Measurements from ENCODE around the gene DNAH17.

Gene DNAH17

GRCh38 chr17:78459696-78460095, 117.5 kb downstream of the DNAH17 start:
- H3K9me3 ChIP-seq (ENCODE audit: control insufficient read depth, low read length) = no peaks in the 10 kb centered on the region
- no peaks in the 10 kb centered on the region for H3K4me1 ChIP-seq (ENCODE audit: control insufficient read depth, insufficient read depth, low read length)
- no peak overlapping the region for H3K4me3 ChIP-seq (ENCODE audit: low read length)
- no peaks in the 10 kb centered on the region for H3K36me3 ChIP-seq (ENCODE audit: control insufficient read depth, insufficient read depth, low read length)
- H3K27me3 ChIP-seq (ENCODE audit: control insufficient read depth, insufficient read depth, low read length) = no peaks in the 10 kb centered on the region
- no peak overlapping the region for H3K9ac ChIP-seq (ENCODE audit: low read length)

- H3K4me3 ChIP-seq (ENCODE audit: low read length) = no peak overlapping the region
- no peaks in the 10 kb centered on the region for H3K4me1 ChIP-seq (ENCODE audit: control insufficient read depth, insufficient read depth, low read length)
- H3K27me3 ChIP-seq (ENCODE audit: control insufficient read depth, insufficient read depth, low read length) = no peaks in the 10 kb centered on the region
- no peak overlapping the region for H3K9ac ChIP-seq (ENCODE audit: low read length)
- no peaks in the 10 kb centered on the region for H3K9me3 ChIP-seq (ENCODE audit: control insufficient read depth, low read length)
- H3K36me3 ChIP-seq (ENCODE audit: control insufficient read depth, insufficient read depth, low read length) = no peaks in the 10 kb centered on the region
These were observed 118.4 kb downstream of the DNAH17 start for GRCh38 chr17:78458736-78459335.

- Histone ChIP-seq H3K4me1 (ENCODE audit: control insufficient read depth, insufficient read depth, low read length) (no peaks in the 10 kb centered on the region), H3K9ac (ENCODE audit: low read length) (no peak overlapping the region), H3K36me3 (ENCODE audit: control insufficient read depth, insufficient read depth, low read length) (no peaks in the 10 kb centered on the region), H3K4me3 (ENCODE audit: low read length) (no peak overlapping the region), H3K9me3 (ENCODE audit: control insufficient read depth, low read length) (no peaks in the 10 kb centered on the region), H3K27me3 (ENCODE audit: control insufficient read depth, insufficient read depth, low read length) (no peaks in the 10 kb centered on the region)
These were observed 119.1 kb downstream of the DNAH17 start for GRCh38 chr17:78458091-78458490.

- Histone ChIP-seq H3K4me3 (ENCODE audit: low read length) (no peak overlapping the region), H3K9me3 (ENCODE audit: control insufficient read depth, low read length) (no peaks in the 10 kb centered on the region), H3K36me3 (ENCODE audit: control insufficient read depth, insufficient read depth, low read length) (no peaks in the 10 kb centered on the region), H3K27me3 (ENCODE audit: control insufficient read depth, insufficient read depth, low read length) (no peaks in the 10 kb centered on the region), H3K4me1 (ENCODE audit: control insufficient read depth, insufficient read depth, low read length) (no peaks in the 10 kb centered on the region), H3K9ac (ENCODE audit: low read length) (no peak overlapping the region)
These were observed 122.8 kb downstream of the DNAH17 start for GRCh38 chr17:78454346-78454745.

- H3K9me3 ChIP-seq (ENCODE audit: control insufficient read depth, low read length) = no peaks in the 10 kb centered on the region
- H3K4me1 ChIP-seq (ENCODE audit: control insufficient read depth, insufficient read depth, low read length) = no peaks in the 10 kb centered on the region
- H3K36me3 ChIP-seq (ENCODE audit: control insufficient read depth, insufficient read depth, low read length) = no peaks in the 10 kb centered on the region
- H3K27me3 ChIP-seq (ENCODE audit: control insufficient read depth, insufficient read depth, low read length) = no peaks in the 10 kb centered on the region
- no peak overlapping the region for H3K4me3 ChIP-seq (ENCODE audit: low read length)
- no peak overlapping the region for H3K9ac ChIP-seq (ENCODE audit: low read length)
These were observed 125.4 kb downstream of the DNAH17 start for GRCh38 chr17:78451753-78452152.

GRCh38 chr17:78450696-78451345, 126.4 kb downstream of the DNAH17 start:
- Histone ChIP-seq H3K27me3 (ENCODE audit: control insufficient read depth, insufficient read depth, low read length) (no peaks in the 10 kb centered on the region), H3K4me1 (ENCODE audit: control insufficient read depth, insufficient read depth, low read length) (no peaks in the 10 kb centered on the region), H3K9ac (ENCODE audit: low read length) (no peak overlapping the region)

GRCh38 chr17:78449983-78450595, 127.1 kb downstream of the DNAH17 start:
- Histone ChIP-seq H3K9ac (ENCODE audit: low read length) (no peak overlapping the region), H3K4me3 (ENCODE audit: low read length) (no peak overlapping the region), H3K27me3 (ENCODE audit: control insufficient read depth, insufficient read depth, low read length) (no peaks in the 10 kb centered on the region)

More at GRCh38 chr17:78450696-78451345, 126.4 kb downstream of the DNAH17 start:
- H3K36me3 ChIP-seq (ENCODE audit: control insufficient read depth, insufficient read depth, low read length) = no peaks in the 10 kb centered on the region
- H3K9me3 ChIP-seq (ENCODE audit: control insufficient read depth, low read length) = no peaks in the 10 kb centered on the region
- H3K4me3 ChIP-seq (ENCODE audit: low read length) = no peak overlapping the region

GRCh38 chr17:78448356-78448993, 128.7 kb downstream of the DNAH17 start:
- Histone ChIP-seq H3K9ac (ENCODE audit: low read length) (no peak overlapping the region), H3K36me3 (ENCODE audit: control insufficient read depth, insufficient read depth, low read length) (no peaks in the 10 kb centered on the region), H3K9me3 (ENCODE audit: control insufficient read depth, low read length) (no peaks in the 10 kb centered on the region), H3K27me3 (ENCODE audit: control insufficient read depth, insufficient read depth, low read length) (no peaks in the 10 kb centered on the region), H3K4me3 (ENCODE audit: low read length) (no peak overlapping the region), H3K4me1 (ENCODE audit: control insufficient read depth, insufficient read depth, low read length) (no peaks in the 10 kb centered on the region)

More at GRCh38 chr17:78449983-78450595, 127.1 kb downstream of the DNAH17 start:
- no peaks in the 10 kb centered on the region for H3K4me1 ChIP-seq (ENCODE audit: control insufficient read depth, insufficient read depth, low read length)
- H3K9me3 ChIP-seq (ENCODE audit: control insufficient read depth, low read length) = no peaks in the 10 kb centered on the region
- H3K36me3 ChIP-seq (ENCODE audit: control insufficient read depth, insufficient read depth, low read length) = no peaks in the 10 kb centered on the region

- no peaks in the 10 kb centered on the region for H3K36me3 ChIP-seq (ENCODE audit: control insufficient read depth, insufficient read depth, low read length)
- peaks cover 3% of the 10 kb centered on the region for H3K27me3 ChIP-seq (ENCODE audit: control insufficient read depth, insufficient read depth, low read length)
- H3K9ac ChIP-seq (ENCODE audit: low read length) = no peak overlapping the region
- no peaks in the 10 kb centered on the region for H3K9me3 ChIP-seq (ENCODE audit: control insufficient read depth, low read length)
- H3K4me1 ChIP-seq (ENCODE audit: control insufficient read depth, insufficient read depth, low read length) = no peaks in the 10 kb centered on the region
- no peak overlapping the region for H3K4me3 ChIP-seq (ENCODE audit: low read length)
These were observed 130.4 kb downstream of the DNAH17 start for GRCh38 chr17:78446833-78447232.

- Histone ChIP-seq H3K4me1 (ENCODE audit: control insufficient read depth, insufficient read depth, low read length) (no peaks in the 10 kb centered on the region), H3K27me3 (ENCODE audit: control insufficient read depth, insufficient read depth, low read length) (peaks cover 3% of the 10 kb centered on the region), H3K9me3 (ENCODE audit: control insufficient read depth, low read length) (no peaks in the 10 kb centered on the region), H3K9ac (ENCODE audit: low read length) (no peak overlapping the region), H3K36me3 (ENCODE audit: control insufficient read depth, insufficient read depth, low read length) (no peaks in the 10 kb centered on the region), H3K4me3 (ENCODE audit: low read length) (no peak overlapping the region)
These were observed 132.8 kb downstream of the DNAH17 start for GRCh38 chr17:78444392-78444791.

- Histone ChIP-seq H3K27me3 (ENCODE audit: control insufficient read depth, insufficient read depth, low read length) (peaks cover 3% of the 10 kb centered on the region), H3K4me3 (ENCODE audit: low read length) (no peak overlapping the region), H3K9ac (ENCODE audit: low read length) (no peak overlapping the region)
These were observed 134.5 kb downstream of the DNAH17 start for GRCh38 chr17:78442648-78443218.

More at GRCh38 chr17:78442648-78443218, 134.5 kb downstream of the DNAH17 start:
- Histone ChIP-seq H3K9me3 (ENCODE audit: control insufficient read depth, low read length) (no peaks in the 10 kb centered on the region), H3K36me3 (ENCODE audit: control insufficient read depth, insufficient read depth, low read length) (no peaks in the 10 kb centered on the region), H3K4me1 (ENCODE audit: control insufficient read depth, insufficient read depth, low read length) (no peaks in the 10 kb centered on the region)

All from mucosa of stomach (tissue), 1 donor.